22Rv1 (cell line): Measurements from ENCODE around the gene GLB1L2.

Experiments
- ZFX ChIP-seq: fragments of 450-650 bp; IDR thresholded peaks from 2 replicates; pipeline ENCODE4 v1.6.1; 2017; ENCODE audit warnings: antibody characterized with exemption, borderline replicate concordance
- TF ChIP-seq, protein P1 (sequence below): fragments of 450-650 bp; IDR thresholded peaks from 2 replicates; pipeline ENCODE4 v1.5.1; 2017; ENCODE audit warnings: mild to moderate bottlenecking

DNA sequence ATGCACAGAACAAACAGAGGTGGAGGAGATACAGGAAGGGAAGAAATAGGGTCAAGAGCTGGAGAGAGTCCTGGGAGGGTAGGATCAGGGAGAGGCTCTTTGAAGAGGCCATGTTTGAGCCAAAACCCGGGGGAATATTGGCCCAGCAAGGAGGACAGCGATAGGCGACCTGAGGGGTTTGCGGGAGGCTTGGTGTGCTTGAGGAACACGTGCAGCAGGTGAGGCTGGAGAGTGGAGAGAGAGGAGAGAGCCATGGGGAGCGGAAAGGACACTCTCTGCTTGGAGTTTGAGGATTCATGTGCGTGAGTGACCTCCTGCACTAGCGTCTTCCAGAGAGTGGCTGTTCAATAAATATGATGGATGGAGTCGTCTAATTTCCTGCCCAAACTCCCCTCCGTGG lies 84.9 kb downstream of the GLB1L2 start:
- TF ChIP-seq, protein P1, sequence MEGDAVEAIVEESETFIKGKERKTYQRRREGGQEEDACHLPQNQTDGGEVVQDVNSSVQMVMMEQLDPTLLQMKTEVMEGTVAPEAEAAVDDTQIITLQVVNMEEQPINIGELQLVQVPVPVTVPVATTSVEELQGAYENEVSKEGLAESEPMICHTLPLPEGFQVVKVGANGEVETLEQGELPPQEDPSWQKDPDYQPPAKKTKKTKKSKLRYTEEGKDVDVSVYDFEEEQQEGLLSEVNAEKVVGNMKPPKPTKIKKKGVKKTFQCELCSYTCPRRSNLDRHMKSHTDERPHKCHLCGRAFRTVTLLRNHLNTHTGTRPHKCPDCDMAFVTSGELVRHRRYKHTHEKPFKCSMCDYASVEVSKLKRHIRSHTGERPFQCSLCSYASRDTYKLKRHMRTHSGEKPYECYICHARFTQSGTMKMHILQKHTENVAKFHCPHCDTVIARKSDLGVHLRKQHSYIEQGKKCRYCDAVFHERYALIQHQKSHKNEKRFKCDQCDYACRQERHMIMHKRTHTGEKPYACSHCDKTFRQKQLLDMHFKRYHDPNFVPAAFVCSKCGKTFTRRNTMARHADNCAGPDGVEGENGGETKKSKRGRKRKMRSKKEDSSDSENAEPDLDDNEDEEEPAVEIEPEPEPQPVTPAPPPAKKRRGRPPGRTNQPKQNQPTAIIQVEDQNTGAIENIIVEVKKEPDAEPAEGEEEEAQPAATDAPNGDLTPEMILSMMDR, result no peak
- no peak for TF ChIP-seq ZFX
